IPS-NIHi11 (cell line): Measurements from ENCODE around the gene DMWD.

ENCODE experiments used
- DNase-seq: peaks from one replicate; pipeline ENCODE4 v3.0.0; 2012; ENCODE audit warnings: mixed read lengths, low spot score

Gene DMWD

DNA sequence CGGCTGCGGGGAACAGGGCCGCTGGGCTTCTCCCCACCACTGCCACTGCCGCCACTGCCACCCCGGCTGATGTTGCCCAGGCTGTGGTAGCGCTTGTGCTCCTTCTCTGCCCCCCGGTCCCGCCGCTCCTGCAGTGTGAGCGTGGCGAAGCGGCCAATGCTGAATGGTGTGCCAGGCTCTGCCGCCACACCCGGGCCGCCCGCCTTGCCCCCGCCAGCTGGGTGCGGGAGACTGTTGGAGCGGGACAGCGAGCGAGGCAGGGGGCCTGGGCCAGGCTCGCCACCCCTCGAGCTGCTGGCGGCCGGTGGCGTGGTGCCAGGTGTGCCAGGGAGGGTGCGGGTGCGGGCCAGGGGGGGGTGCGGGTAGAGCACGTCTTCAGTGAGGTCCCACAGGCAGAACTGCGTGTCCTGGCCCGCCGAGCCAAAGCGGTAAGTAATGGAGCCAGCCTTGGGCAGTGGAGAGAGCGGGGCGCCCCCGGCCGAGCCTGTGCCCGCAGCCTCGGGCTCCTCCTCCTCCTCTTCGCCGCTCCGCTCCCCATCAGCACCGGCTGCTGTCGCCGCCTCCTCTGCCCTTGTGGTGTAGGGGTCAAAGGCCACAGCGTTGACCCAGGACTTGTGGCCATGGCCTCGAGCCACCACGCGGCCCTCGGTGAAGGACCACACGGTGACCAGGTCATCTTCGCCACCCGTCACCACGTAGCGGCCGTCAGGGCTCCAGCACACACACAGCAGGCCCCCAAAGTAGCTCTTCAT is 6.7 kb downstream of the DMWD start:
- no peak for DNase-seq

DNA sequence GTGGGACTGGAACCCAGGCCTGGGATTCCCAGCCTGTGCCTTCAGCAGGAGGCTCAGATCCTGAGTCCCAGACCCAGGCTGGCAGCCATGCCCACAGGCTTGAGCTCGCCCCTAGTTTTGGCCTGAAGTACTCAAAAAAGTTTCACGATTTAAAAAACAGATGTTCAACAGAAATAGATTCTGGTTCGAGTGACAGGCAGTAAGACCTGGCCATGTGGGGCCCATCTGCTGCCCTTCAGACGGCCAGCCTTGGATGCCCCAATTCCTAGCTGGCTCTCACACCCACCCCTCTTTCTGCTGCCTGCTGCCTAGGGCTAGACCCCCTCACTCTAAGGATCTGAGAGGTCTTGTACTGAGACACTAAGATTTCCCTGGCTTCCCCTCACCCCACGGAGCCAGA is 7.5 kb downstream of the DMWD start:
- no peak for DNase-seq

DNA sequence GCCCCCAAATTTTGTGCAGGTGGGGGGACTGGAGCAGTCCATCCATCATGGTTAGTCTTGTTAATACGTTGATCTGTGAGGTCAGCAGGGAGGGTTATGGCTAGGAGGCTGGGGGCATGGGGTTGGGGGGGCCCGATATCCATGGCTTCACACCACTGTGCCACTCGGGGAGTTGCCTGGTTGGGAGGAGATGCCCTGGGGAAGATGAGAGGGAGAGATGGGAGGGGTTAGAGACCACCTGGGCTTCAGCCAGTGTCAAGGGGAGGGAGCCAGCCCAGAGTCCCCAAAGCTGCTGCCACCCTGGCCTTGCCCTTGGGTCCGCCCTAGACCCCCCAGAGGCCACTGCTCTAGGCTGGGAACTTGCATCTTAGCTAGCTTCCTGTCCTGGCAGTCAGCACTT is 8.5 kb downstream of the DMWD start:
- no peak for DNase-seq

DNA sequence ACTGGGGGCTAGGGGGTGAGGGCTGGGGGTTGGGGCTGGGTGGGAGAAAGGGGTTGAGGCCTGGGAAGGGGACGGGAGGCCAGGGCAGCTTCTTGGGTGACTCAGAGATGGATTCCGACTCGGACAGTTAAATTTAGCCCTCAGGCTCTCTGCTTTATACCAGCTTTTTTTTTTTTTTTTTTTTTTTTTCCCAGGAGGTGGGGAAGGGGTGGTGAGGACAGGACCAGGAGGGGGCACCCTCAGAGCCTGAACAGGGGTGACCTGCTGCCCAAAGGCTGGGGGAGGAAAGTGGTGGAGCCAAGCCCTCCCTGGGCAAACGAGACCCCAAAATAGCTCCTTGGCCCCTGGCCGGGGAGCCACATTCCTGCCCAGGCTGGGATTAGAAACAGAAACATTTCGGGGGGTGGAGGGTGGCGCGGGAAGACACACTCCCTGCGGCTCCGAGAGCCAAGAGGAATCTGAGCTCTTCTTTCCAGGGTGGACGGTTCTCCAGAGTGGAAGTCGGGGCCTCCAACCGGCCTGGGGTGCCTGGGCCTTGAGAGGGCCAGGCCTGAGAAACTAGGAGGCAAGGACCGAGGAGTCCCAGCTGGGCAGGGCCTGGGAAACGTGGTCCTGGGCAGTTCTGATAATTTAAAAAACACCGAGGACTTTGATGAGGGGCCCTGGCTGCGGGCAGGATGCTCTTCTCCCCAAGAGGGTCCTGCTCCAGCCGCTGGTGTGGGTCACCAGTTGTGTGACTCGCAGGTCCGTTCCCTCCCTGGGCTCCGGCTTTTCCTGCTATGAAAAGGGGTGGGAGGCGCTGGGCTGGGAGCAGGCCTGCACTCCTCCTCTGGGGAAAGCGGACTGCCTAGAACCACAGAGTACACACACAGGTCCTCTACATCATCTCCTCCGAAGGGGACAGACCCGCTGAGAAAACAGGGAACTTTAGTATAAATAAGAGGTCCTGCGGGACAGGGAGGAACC is 9.5 kb downstream of the DMWD start:
- peak; percentile 46 for DNase-seq

DNA sequence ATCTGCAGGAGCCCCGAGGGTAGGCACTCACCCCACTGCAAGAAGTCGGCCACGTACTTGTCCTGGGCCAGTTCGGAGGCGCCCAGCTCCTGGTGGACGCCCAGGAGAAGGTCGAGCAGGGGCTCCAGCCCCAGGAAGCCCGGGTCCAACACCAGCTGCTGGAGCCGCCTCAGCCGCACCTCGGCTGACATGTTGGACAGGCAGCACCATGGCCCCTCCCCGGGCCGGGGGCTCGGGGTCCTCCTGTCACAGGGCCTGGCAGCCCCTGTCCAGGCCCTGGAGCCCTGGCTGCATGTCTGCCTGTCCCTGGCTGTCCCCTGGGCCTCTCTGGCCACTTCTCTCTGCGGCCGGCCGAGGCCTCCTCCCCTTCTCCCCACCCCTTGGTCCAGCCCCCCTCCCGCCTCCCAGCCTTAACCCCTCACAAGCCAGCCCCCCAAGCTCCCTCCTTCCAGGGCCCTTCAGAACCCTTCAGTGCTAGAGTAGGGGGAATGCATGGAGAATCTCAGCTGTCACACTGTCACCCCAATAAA is 10.4 kb downstream of the DMWD start, which contains the start of gene DMPK:
Gene DMPK, minus strand, starts transcription at position 329 of the 530 bp plus-strand sequence. Its CDS starts 138 bp downstream, at position 191.
- DNase-seq, result peak; percentile 52

DNA sequence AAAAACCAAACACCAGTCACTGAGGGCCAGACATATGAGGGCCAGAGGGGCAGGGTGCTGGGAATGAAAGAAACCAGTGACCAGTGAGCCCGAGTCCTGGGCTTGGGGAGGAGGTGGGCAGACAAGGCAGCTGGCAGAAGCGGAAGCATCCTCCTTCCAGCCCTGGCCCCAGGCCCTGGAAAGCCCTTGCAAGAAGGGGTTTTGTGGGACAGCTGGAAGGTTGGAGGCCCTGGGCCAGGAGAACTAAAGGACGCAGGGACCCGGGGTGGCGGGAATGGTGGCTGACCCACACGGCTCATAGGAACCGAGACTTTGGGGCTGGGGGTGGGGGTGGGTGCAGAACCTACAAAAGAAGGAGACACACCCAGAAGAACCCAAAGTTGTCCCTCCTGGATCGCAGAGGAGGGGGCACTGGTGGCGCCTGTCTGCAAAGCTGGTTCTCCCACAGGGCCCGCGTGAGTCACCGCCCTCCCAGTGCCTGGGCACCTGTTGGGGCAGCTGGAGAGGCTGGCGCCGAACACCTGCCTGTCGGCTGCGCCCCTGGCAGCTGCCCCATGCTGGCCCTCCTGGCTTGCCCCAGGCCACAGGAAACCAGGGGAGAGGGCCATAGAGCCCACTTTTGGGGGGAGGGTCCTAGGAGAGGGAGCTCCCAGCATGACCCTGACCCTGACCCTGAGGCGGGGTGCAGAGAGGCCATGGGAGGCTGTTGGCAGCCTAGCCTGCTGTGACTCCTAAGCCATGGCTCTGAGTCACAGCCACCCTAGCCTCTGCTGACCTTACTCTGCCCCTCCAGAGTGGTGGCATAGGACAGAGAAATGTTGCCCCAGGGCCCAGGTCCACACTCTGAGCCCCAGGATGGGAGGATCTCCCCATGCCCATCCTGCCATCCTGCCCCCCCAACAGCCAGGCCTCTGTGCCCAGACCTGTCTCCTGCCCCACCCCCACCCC is 11.2 kb downstream of the DMWD start:
- no peak for DNase-seq

DNA sequence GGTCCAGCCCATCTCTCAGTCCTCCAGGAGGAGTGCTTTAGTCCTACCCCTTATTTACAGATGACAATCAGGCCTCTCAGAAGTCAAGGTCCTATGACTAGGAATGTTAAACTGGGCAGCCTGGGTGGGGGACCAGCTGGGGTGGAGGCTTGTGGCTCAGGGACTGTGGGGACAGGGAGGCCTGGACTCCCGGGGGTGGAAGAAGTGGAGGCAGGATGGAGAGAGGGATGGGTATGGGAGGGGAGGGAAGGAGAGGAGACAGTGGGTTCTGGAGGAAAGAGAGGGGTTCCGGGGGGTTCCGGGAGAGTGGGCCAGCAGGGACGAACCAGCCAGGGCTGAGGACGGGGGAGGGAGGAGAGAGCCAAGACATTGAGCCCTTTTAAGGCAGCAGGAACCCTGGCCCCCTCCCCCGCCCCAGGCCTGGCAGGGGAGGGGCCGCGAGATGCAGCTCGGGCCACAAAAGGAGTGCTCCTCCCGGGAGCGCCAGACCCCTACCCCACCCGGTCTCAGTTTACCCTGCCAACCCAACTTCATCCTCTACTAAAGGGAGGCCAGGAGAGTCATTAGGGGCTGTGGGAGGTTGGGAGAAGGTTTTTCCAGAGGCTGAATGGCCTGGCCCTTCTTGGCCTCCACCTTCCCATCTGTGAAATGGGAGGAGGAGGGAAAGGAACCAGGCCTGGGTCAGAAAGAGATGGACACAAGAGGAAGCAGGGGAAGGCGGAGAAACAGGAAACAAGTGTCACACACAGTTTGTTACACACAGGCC is 12.0 kb downstream of the DMWD start:
- no peak for DNase-seq

DNA sequence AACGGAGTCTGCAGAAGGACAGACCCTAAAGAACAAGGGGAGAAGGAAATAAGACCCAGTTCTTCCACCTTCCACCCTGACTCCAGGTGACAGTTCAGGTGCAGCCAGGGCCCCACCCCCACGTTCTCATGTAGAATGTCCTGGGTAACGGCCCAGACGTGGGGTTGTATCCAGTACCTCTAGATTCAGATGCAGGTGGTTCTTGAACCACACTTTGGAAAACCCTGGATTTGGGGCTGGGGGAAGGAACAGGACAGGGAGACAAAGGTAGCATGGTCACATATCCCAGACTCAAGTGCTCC is 12.5 kb downstream of the DMWD start:
- no peak for DNase-seq

DNA sequence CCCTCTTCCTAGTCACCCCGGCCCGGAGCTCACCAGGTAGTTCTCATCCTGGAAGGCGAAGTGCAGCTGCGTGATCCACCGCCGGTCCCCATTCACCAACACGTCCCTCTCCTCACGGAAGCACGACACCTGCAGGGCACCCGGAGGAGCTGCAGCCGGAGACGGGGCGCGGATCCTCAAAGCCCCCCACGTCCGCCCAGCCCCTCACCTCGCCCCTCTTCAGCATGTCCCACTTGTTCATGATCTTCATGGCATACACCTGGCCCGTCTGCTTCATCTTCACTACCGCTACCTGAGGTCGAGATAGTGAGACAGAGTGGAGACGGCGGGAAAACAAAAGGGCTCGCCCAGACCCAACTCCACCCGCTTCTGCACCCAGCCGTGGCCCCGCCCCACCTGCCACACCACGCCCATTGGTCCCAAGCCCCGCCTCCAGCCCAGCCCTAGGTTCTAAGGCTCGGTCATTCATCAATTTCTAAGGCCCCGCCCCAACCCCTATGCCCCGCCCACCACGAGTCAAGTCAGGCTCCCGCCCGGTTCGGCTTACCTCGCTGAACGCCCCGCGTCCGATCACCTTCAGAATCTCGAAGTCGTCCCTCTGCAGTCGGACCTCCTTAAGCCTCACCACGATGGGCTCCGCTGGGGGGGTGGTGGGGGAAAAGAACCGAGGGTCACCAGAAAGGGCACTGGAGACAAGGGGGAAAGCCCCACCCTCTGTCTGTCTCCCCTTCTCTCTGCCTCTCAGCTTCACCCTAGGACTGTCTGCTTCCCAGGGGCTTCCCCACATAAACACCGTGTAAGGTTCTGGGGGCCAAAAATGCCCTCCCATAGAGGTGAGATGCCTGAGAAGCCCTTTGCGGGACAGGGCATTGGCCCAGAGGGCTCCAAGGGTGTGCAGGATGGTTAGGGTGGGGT is 13.2 kb downstream of the DMWD start:
- DNase-seq, result peak; percentile 94

DNA sequence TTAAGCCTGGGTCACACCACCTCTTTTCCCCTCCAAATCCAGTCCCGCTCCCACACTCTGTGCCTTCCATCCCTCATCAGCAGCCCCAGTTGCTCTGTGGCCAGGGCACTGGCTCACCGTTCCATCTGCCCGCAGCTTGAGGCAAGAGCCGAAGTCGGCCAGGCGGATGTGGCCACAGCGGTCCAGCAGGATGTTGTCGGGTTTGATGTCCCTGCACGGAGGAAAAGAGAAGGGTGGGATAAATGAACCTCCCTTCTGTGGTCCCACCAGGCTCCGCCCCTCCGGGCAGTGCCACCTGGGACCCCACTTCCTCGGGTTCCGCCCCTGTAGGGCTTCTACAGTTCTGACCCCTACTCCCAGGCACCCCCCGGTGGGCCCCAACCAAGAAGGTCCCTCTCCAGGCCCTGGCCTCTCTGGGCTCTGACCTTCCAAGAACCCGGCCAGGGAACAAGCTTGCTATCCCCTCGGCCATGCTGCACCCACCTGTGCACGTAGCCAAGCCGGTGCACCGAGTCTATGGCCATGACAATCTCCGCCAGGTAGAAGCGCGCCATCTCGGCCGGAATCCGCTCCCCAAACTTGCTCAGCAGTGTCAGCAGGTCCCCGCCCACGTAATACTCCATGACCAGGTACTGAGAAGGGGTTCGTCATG is 14.5 kb downstream of the DMWD start:
- no peak for DNase-seq

DNA sequence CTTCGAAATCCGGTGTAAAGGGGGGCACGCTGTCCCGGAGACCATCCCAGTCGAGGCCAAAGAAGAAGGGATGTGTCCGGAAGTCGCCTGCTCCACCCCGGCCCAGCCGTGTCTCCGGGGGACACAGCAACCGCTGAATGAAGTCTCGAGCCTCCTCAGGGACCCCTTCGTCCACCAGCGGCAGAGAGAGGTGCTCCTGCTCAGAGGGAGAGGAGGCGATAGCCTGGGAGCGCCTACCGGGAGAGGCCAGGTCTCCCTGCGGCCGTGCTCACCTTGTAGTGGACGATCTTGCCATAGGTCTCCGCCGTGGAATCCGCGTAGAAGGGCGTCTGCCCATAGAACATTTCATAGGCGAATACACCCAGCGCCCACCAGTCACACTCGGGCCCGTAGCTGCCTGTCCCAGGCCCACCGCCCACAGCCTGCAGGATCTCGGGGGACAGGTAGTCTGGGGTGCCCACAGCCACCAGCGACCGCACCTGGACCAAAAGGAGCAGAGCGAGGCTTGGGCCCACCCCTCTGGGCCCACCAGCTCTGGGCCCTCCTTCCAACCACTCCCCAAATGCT is 15.2 kb downstream of the DMWD start:
- DNase-seq, result no peak

DNA sequence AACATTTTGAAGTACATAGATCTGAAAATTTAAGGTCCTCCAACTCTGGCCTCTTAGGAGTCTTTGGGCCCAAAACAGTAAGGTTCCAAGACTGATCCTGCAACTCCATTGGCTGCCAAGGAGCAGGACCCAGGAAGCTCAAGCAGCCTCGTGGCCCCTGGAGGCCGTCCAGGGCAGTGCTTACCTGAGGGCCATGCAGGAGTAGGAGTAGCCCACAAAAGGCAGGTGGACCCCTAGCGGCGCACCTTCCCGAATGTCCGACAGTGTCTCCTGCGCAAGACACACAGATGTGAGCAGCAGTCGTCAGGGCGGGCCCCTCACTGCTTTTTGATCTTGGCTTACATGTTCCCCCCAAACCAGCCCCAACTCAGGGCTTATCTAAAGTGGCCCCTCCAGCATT is 17.9 kb downstream of the DMWD start:
- peak; percentile 65 for DNase-seq

DNA sequence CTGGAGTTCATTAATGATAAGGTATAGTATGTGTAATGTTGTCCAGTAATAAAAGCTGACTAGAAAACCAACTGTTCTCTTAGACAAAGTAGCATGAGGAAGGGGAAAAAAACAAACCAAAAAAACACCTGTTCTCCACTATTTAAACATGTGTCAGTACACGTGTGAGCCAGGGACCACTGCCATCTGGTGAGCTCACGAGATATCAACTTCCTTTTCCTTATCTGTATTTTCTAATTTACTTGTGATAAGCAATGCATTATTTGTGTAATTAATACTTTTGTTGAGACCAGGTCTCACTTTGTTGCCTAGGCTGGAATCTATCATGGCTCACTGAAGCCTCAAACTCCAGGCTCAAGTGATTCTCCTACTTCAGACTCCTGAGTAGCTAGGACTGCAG is 19.3 kb downstream of the DMWD start:
- DNase-seq, result no peak

DNA sequence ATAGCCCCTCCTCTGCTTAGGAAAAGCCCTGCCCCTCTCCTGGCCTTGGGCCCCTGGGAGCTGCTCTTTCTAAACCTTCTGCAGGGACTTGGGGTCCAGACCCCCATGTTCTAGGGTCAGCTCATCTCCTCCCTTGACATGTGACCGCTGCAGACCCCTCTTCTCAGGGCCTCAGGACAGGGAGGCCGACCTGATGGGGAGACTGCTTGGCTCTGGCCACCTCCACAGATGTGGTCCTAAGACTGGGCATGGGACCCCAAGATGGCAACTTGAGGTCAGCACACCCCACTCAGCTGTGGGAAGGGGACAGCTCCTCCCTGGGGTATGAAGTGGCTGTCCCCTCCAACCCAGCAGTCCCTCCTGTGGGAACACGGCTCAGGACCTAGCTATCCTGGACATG is 19.7 kb downstream of the DMWD start:
- DNase-seq, result no peak

DNA sequence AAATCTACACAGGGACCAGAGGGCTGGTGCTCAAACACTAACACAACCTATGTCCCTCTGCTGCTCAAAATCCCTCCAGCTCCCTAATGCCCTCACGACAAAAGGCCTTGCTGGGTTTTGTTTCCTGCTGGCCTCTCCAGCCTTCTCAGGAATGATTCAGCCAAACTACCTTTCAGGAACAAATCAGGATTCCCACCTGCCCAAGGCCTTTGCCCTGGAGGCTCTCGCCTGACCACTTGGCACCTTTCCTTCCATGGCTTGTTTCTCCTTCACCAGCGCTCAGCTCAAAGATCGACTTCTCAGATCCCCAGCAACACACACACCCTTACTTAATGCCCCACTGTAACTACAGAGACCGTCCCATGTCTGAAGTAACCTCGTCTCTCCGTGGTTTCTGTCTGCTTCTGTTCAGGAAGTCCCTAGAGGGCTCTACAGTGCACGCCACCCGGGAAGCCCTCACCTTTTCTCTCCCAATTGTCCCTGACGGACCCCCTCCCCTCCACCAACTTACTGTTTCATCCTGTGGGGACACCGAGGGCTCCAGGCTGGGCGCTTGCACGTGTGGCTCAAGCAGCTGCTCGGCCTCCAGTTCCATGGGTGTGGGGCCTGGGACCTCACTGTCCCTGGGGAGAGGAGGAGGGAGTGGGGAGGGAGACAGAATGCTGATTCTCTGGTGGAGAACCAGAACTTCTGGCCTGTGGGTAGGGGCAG is 20.4 kb downstream of the DMWD start:
- DNase-seq, result no peak

DNA sequence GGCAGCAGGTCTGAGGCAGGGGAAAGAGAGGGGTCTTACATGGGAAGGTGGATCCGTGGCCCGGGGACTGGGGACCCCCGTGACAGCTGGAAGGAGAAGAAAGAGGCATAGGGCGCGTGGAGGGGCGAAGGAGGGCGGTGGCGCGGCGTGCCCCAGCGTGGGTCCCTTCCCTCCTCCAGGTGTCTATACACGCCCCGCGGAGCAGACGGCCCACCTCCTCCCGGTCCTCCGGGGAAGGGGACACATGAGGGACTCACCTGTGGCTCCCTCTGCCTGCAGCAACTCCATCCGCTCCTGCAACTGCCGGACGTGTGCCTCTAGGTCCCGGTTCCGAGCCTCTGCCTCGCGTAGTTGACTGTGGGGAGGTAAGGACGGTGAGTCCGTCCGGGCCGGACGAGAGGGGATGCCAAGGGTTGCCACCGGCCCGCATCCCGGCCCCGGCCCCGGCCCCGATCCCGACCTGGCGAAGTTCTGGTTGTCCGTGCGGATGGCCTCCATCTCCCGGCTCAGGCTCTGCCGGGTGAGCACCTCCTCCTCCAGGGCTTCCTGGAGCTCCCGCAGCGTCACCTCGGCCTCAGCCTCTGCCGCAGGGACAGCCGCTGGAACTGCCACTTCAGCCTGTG is 21.2 kb downstream of the DMWD start:
- no peak for DNase-seq

DNA sequence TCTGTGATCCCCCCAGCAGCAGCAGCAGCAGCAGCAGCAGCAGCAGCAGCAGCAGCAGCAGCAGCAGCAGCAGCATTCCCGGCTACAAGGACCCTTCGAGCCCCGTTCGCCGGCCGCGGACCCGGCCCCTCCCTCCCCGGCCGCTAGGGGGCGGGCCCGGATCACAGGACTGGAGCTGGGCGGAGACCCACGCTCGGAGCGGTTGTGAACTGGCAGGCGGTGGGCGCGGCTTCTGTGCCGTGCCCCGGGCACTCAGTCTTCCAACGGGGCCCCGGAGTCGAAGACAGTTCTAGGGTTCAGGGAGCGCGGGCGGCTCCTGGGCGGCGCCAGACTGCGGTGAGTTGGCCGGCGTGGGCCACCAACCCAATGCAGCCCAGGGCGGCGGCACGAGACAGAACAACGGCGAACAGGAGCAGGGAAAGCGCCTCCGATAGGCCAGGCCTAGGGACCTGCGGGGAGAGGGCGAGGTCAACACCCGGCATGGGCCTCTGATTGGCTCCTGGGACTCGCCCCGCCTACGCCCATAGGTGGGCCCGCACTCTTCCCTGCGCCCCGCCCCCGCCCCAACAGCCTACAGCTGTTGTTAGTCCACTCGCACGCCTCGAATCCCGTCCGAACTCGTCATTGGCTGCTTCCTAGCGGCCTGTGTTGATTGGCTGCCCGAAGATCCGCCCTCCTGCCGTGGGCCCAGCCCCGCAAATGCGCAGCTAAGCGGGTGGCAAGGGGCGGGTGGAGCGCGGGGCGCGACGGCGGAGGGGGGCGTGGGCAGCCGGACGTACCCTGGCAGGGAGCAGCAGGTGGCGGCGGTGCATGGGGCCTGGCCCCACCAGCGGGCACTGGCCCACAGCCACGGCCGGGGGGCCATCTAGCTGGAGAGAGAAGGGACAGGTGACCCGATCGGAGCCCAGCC is 22.2 kb downstream of the DMWD start:
- peak; percentile 93 for DNase-seq
